Esophagus muscularis mucosa (tissue), 4 donors: Measurements from ENCODE around the gene AK4. TPM values are rescaled to one million over a fixed set of nuclear protein-coding genes. Genes with fewer than 3 reads are reported as not detected.
A peak's percentile ranks its signal among the peaks of the same experiment; 100 is the strongest.

Experiments
- DNase-seq: peaks from one replicate; pipeline ENCODE4 v3.0.0-alpha.2; 2017; ENCODE audit errors: extremely low spot score
- H3K27ac ChIP-seq, 4 donors: fragments of 200-600 bp; sonication (generic); replicated peaks in 1 of 4; 1 replicate in 3 of 4; 2 replicates in 1 of 4; pipeline ENCODE4 v1.5.1; 2016 to 2019; ENCODE audit warnings: mild to moderate bottlenecking in 1 of 4
- H3K27me3 ChIP-seq, 4 donors: fragments of 200-600 bp; sonication (generic); one replicate each; pipeline versions ENCODE4 v1.5.1 to v1.6.0; 2016 to 2019
- H3K36me3 ChIP-seq, 4 donors: fragments of 200-600 bp; sonication (generic); one replicate each; pipeline ENCODE4 v1.5.1; 2016 to 2019
- H3K4me1 ChIP-seq, 4 donors: fragments of 200-600 bp; sonication (generic); one replicate each; pipeline ENCODE4 v1.5.1; 2016 to 2019
- H3K4me3 ChIP-seq, 4 donors: fragments of 200-600 bp; sonication (generic); 1 replicate in 2 of 4; 2 replicates in 2 of 4; pipeline ENCODE4 v1.5.1; 2016 to 2019; ENCODE audit warnings: mild to moderate bottlenecking in 4 of 4, moderate library complexity in 1 of 4
- H3K9me3 ChIP-seq, 4 donors: fragments of 200-600 bp; sonication (generic); 1 replicate in 3 of 4; 2 replicates in 1 of 4; pipeline ENCODE4 v1.5.1; 2016 to 2019
- CTCF ChIP-seq, 3 experiments: fragments of 200-600 bp in 2 of 3; fragments of 450-650 bp in 1 of 3; sonication (generic) in 2 of 3; IDR thresholded peaks; one replicate each; pipeline ENCODE4 v1.5.1; 2017 to 2019; ENCODE audit warnings: antibody characterized with exemption in 3 of 3, mild to moderate bottlenecking in 2 of 3, moderate library complexity in 1 of 3
- EP300 ChIP-seq: sonication (generic); formaldehyde crosslinking; IDR thresholded peaks from one replicate; pipeline ENCODE4 v1.6.1; 2017; ENCODE audit warnings: antibody characterized with exemption
- POLR2A ChIP-seq: fragments of 450-650 bp; IDR thresholded peaks from one replicate; pipeline ENCODE4 v1.6.1; 2017; ENCODE audit warnings: antibody characterized with exemption, moderate library complexity, mild to moderate bottlenecking, low read depth
- POLR2AphosphoS5 ChIP-seq, 2 donors: sonication (generic); formaldehyde crosslinking; IDR thresholded peaks; one replicate each; pipeline ENCODE4 v1.6.1; 2017; ENCODE audit warnings: antibody characterized with exemption in 2 of 2
- WGBS: methylation state at CpG from one replicate; pipeline ENCODE4 v1.1.5; 2018; 5-methylcytosine and 5-hydroxymethylcytosine counted together
- intact Hi-C: fragments of 100-400 bp; cut with DNase I; formaldehyde crosslinking; loops from one replicate; pipeline ENCODE4 v1.15.1; 2023
- total RNA-seq, 4 donors: library from RNA; depleted of rRNA; stranded (reverse); fragments of >200 nt; gene quantifications; one replicate each; pipeline versions ENCODE4 v1.1.0 to v1.2.1, GENCODE V29; 2016

Gene AK4
- total RNA-seq, 4 donors from 2014 or later = 41.1 to 66.0 (median 51.2) TPM

DNA sequence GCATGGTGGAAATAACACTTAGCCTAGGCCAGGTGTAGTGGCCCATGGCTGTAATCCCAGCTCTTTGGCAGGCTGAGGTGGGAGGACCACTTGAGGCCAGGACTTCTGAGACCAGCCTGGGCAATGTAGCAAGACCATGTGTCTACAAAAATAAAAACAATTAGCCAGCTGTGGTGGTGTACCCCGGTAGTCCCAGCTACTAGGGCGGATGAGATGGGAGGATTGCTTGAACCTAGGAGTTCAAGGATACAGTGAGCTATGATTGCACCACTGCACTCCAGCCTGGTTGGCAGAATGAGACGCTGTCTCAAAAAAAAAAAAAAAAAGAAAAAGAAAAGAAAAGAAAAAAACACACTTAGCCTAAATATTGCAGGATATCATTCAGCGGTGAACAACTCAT lies 20.9 kb downstream of the AK4 start:
- H3K9me3 ChIP-seq = no peaks in the 10 kb centered on the region
- H3K4me3 ChIP-seq = no peak overlapping the region
- WGBS = 92% methylated on average over 4 of the region's 4 CpGs
- H3K4me1 ChIP-seq = peaks cover 44 to 74% (median 68%) of the 10 kb centered on the region in 4 donors
- H3K27ac ChIP-seq = no peak overlapping the region
- intact Hi-C loops = no loop called here
- H3K36me3 ChIP-seq = no peaks in the 10 kb centered on the region
- TF ChIP-seq POLR2A = no peak
- no peak for DNase-seq
- H3K27me3 ChIP-seq = no peaks in the 10 kb centered on the region

DNA sequence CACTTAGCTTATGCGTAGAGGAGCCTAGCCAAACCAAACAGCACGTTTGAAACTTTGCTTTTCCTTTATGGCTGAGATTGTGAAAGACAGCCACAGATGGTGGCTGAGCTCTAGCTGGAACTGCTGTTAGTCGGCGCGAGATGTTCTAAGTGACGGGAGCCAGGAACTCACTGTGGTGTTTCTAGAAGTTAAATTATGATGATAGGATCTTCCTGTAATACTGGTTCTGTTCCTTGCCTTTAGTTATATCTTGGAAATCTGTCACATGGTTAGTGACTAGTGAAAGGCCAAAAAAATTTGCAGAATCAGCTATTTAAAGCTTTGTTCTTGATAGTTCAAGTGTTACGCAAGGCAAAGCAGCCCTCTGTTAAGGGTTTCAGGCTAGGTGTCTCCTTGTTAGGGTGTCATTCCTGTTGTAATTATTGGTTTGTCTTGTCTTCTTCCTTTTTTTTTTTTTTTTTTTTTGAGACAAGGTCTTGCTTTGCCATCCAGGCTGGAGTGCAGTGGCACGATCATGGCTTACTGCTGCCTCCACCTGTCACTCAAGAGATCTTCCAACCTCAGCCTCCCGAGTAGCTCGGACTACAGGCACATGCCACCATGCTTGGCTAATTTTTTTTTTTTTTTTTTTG lies 22.6 kb downstream of the AK4 start:
- no peaks in the 10 kb centered on the region for H3K9me3 ChIP-seq
- DNase-seq = no peak
- peak overlapping the region in 1 of 4 donors; percentile 18 for H3K4me3 ChIP-seq
- peak overlapping the region; percentile 11 to 72 (median 26) for H3K27ac ChIP-seq
- TF ChIP-seq CTCF (IDR thresholded peaks at IDR 0.05) = no peak
- TF ChIP-seq POLR2AphosphoS5 (IDR thresholded peaks at IDR 0.05) = peak; percentile 60 to 61
- H3K4me1 ChIP-seq = peaks cover 54 to 75% (median 67%) of the 10 kb centered on the region in 4 donors
- 53% methylated on average over 10 of the region's 10 CpGs for WGBS
- intact Hi-C loops = no loop called here
- no peaks in the 10 kb centered on the region for H3K27me3 ChIP-seq
- H3K36me3 ChIP-seq = no peaks in the 10 kb centered on the region

DNA sequence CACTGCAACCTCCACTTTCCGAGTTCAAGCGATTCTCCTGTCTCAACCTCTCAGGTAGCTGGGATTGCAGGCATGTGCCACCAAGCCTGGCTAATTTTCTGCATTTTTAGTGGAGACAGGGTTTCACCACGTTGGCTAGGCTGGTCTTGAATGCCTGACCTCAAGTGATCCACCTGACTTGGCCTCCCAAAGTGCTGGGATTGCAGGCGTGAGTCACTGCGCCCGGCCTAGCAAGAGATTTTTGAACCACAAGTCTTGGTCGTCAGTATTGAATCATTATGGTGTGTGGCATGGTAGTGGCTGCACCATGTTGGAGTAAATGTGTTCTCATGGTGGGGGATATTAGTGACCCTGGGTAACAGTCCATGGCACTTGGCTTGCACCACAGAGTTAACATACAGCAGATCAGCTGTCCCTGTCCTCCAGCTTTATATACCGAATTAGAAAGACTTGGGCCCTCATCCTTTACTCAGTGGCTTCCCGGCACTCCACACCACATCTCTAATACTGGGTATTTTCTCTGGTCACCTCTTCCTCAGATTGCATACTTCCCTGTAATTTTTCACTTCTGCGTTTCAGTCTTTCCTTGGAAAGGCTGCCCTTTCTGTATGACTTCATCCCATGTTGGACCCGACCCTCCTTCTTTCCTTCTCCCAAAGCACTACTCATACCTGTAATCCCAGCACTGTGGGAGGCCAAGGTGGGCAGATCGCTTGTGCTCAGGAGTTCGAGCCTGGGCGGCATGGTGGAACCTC lies 25.1 kb downstream of the AK4 start:
- no peak overlapping the region for H3K27ac ChIP-seq
- no peaks in the 10 kb centered on the region for H3K9me3 ChIP-seq
- WGBS = 89% methylated on average over 13 of the region's 14 CpGs

GRCh38 chr1:65174585-65174984 lies 26.6 kb downstream of the AK4 start:
- no peaks in the 10 kb centered on the region for H3K36me3 ChIP-seq
- H3K27me3 ChIP-seq = no peaks in the 10 kb centered on the region
- peak overlapping the region; percentile 40 to 71 (median 48) for H3K27ac ChIP-seq
- H3K4me3 ChIP-seq = no peak overlapping the region
- peaks cover 56 to 79% (median 60%) of the 10 kb centered on the region in 4 donors for H3K4me1 ChIP-seq
- H3K9me3 ChIP-seq = no peaks in the 10 kb centered on the region
- intact Hi-C loops = no loop called here
- 29% methylated on average over 3 of the region's 3 CpGs for WGBS
- peak in 1 of 2 donors; percentile 4 for TF ChIP-seq POLR2AphosphoS5 (IDR thresholded peaks at IDR 0.05)
- no peak for TF ChIP-seq CTCF (IDR thresholded peaks at IDR 0.05)
- no peak for DNase-seq

More for the DNA sequence above, 25.1 kb downstream of the AK4 start:
- TF ChIP-seq POLR2AphosphoS5 (IDR thresholded peaks at IDR 0.05) (no peak), CTCF (IDR thresholded peaks at IDR 0.05) (no peak), POLR2A (no peak), EP300 (no peak)
- Histone ChIP-seq H3K27me3 (no peaks in the 10 kb centered on the region), H3K4me3 (no peak overlapping the region), H3K36me3 (no peaks in the 10 kb centered on the region), H3K4me1 (peaks cover 63 to 76% (median 71%) of the 10 kb centered on the region in 4 donors)
- intact Hi-C loops = loop anchor here (1.0 kb wide), 1 partner anchor 23 kb away; no protein-coding TSS in a partner anchor
- DNase-seq = no peak

- 47% methylated on average over 13 of the region's 13 CpGs for WGBS
- Histone ChIP-seq H3K36me3 (no peaks in the 10 kb centered on the region), H3K27ac (peak overlapping the region; percentile 40 to 71 (median 48)), H3K4me3 (peak overlapping the region in 2 of 4 donors; percentile 2 to 11), H3K27me3 (no peaks in the 10 kb centered on the region), H3K9me3 (no peaks in the 10 kb centered on the region), H3K4me1 (peaks cover 48 to 71% (median 55%) of the 10 kb centered on the region in 4 donors)
- TF ChIP-seq CTCF (IDR thresholded peaks at IDR 0.05) = no peak
- TF ChIP-seq POLR2AphosphoS5 (IDR thresholded peaks at IDR 0.05) = no peak
- TF ChIP-seq EP300 = no peak
- TF ChIP-seq POLR2A = no peak
- intact Hi-C loops = no loop called here
- no peak for DNase-seq
These were observed 27.4 kb downstream of the AK4 start for GRCh38 chr1:65175171-65176055.
